Measurements from ENCODE around the gene HSPA13. TPM values are rescaled to one million over a fixed set of nuclear protein-coding genes. Genes with fewer than 3 reads are reported as not detected.

HSPA13 gene
- total and polyA plus RNA-seq, 2 of the 8 experiments (the other 6 are each of a cell fraction or from before 2014, with no cell fraction given), result 7.8 to 36.9 TPM

- Histone ChIP-seq H4K5ac (ENCODE audit: insufficient read length, low read depth, low read length) (no peak overlapping the region), H3K4me3 (ENCODE audit: extremely low read depth in 1 of 4, insufficient read depth in 2 of 4, low read depth in 3 of 4, low read length in 4 of 4) (no peak overlapping the region), H3K9me3 (ENCODE audit: insufficient read depth in 2 of 2, low read depth in 1 of 2, low read length in 1 of 2) (peaks cover 2 to 3% of the 10 kb centered on the region in 2 experiments; a peak in 1 of 4 replicates), H3K4me1 (replicated peaks in 1 of 4; ENCODE audit: control insufficient read depth in 3 of 4, insufficient read depth in 4 of 4, low read length in 3 of 4) (no peaks in the 10 kb centered on the region), H4K91ac (replicated peaks; ENCODE audit: insufficient read length, low read length) (no peak overlapping the region), H3K23me2 (ENCODE audit: low read depth, low read length) (no peaks in the 10 kb centered on the region), H3K79me2 (ENCODE audit: control insufficient read depth in 1 of 2, insufficient read depth in 2 of 2, low read length in 2 of 2) (no peaks in the 10 kb centered on the region), H3K14ac (ENCODE audit: insufficient read length) (no peak overlapping the region), H3K23ac (ENCODE audit: insufficient read length) (no peak overlapping the region), H3K9ac (replicated peaks in 1 of 4; ENCODE audit: extremely low read depth in 1 of 4, low read depth in 3 of 4, low read length in 3 of 4) (no peak overlapping the region), H3K36me3 (ENCODE audit: control insufficient read depth in 2 of 4, insufficient read depth in 4 of 4, low read length in 3 of 4) (no peaks in the 10 kb centered on the region), H2BK12ac (ENCODE audit: low read depth, low read length) (no peak overlapping the region), H2AK5ac (ENCODE audit: low read depth, low read length) (no peak overlapping the region), H2BK20ac (ENCODE audit: low read length) (no peak overlapping the region), H3K4me2 (ENCODE audit: insufficient read depth in 1 of 2, low read depth in 2 of 2, low read length in 2 of 2) (no peak overlapping the region), H2BK120ac (replicated peaks; ENCODE audit: low read depth, low read length) (no peak overlapping the region), H3K27me3 (replicated peaks in 1 of 4; ENCODE audit: control insufficient read depth in 3 of 4, extremely low read depth in 1 of 4, insufficient read depth in 3 of 4, low read length in 3 of 4) (no peaks in the 10 kb centered on the region), H2BK15ac (ENCODE audit: low read length) (no peak overlapping the region), H3K4ac (replicated peaks; ENCODE audit: insufficient read length, low read depth, low read length) (no peak overlapping the region), H3K79me1 (ENCODE audit: low read depth, low read length) (no peaks in the 10 kb centered on the region), H3K18ac (ENCODE audit: extremely low read depth, low read length) (no peak overlapping the region), H2BK5ac (ENCODE audit: low read depth, low read length) (no peak overlapping the region), H3K27ac (ENCODE audit: low read depth, low read length) (no peak overlapping the region), H2AFZ (ENCODE audit: low read length) (no peak overlapping the region), H4K20me1 (replicated peaks in 1 of 2; ENCODE audit: control insufficient read depth in 1 of 2, insufficient read depth in 2 of 2, low read length in 2 of 2) (no peaks in the 10 kb centered on the region), H4K8ac (ENCODE audit: extremely low read depth, insufficient read depth, low read length) (no peak overlapping the region), H3K56ac (replicated peaks; ENCODE audit: insufficient read length, low read depth, low read length) (no peak overlapping the region)
- ChIA-PET POLR2A (ENCODE audit: partially characterized antibody) (no interaction called here), CTCF (ENCODE audit: partially characterized antibody) (no interaction called here)
- no peak for DNase-seq (ENCODE audit: low read depth in 1 of 2, low spot score in 2 of 2)
- no peak for FAIRE-seq
- 83% methylated on average over 2 of the region's 2 CpGs; no CpG with 5 or more reads in 1 of the 2 experiments for WGBS, 2 experiments (ENCODE audit: extremely low coverage in 1 of 2, insufficient coverage in 1 of 2, insufficient read length in 1 of 2, insufficient replicate concordance in 2 of 2, low coverage in 1 of 2, low lambda C conversion rate in 2 of 2, missing lambda C conversion rate in 1 of 2)
- no peak for TF ChIP-seq KDM4A (IDR thresholded peaks at IDR 0.05; ENCODE audit: low read depth, low read length, severe bottlenecking)
- TF ChIP-seq EP300 (IDR thresholded peaks at IDR 0.05; ENCODE audit: borderline replicate concordance in 1 of 2, low read depth in 2 of 2, low read length in 2 of 2), result no peak
- TF ChIP-seq RAD21 (IDR thresholded peaks at IDR 0.05 in 1 of 2, conservative IDR thresholded peaks at IDR 0.05 in 1 of 2; ENCODE audit: low read depth in 2 of 2, low read length in 2 of 2), result no peak
- TF ChIP-seq TCF12 (IDR thresholded peaks at IDR 0.05; ENCODE audit: low read depth, low read length), result no peak
- TF ChIP-seq POLR2AphosphoS5 (IDR thresholded peaks at IDR 0.05; ENCODE audit: low read depth, low read length), result no peak
- TF ChIP-seq ATF3 (IDR thresholded peaks at IDR 0.05; ENCODE audit: insufficient read depth, low read depth, low read length), result no peak
- TF ChIP-seq CHD1 (IDR thresholded peaks at IDR 0.05; ENCODE audit: low read depth, low read length), result no peak
- TF ChIP-seq EZH2 (IDR thresholded peaks at IDR 0.05; ENCODE audit: low read depth, low read length, severe bottlenecking), result no peak
- no peak for TF ChIP-seq TEAD4 (IDR thresholded peaks at IDR 0.05; ENCODE audit: low read depth, low read length)
These were observed 36.0 kb upstream of the HSPA13 start for GRCh38 chr21:14418920-14419319.

All from H1 (cell line).